ENCODE results near the gene RUNX1.
A peak's percentile ranks its signal among the peaks of the same experiment; 100 is the strongest.
"Not testable (repeated sequence)": the region's sequence is repeated elsewhere in the genome, so short reads cannot be mapped to it uniquely, and the experiment has no call there.

Gene RUNX1

DNA sequence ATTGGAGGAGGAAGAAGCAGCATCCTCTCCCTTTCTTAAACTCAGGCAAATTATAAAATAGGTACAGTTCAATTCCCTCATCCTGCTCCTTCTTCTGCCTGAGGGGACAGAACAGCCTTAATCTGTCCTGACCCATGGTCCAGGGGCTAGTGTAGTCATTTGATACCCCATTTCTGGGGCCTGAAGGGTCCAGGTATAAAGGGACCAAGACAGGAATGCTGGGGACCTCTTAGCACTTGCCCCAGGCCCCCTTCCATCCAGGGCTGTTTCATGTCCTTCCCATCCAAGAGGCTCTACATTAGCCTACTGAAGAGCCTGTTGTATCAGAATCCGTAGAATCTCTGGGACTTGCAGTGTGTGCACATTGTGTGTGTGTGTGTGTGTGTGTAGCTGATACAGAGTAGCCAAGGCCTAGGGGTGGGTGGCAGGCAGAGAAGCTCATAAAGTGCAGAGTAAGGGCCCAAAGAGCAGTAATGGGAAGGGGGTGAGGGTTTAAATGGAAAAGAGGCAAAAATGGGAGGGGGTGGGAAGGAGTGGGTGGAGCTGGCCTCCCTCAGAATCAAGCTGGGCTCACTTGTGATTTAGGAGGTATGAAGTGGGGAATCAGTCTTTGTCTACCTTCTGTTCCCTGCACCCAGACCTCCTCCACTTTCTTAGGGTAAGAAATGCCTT lies 32.4 kb downstream of the RUNX1 start:
- DNase-seq (ENCODE audit: low read depth, low spot score) = no peak

DNA sequence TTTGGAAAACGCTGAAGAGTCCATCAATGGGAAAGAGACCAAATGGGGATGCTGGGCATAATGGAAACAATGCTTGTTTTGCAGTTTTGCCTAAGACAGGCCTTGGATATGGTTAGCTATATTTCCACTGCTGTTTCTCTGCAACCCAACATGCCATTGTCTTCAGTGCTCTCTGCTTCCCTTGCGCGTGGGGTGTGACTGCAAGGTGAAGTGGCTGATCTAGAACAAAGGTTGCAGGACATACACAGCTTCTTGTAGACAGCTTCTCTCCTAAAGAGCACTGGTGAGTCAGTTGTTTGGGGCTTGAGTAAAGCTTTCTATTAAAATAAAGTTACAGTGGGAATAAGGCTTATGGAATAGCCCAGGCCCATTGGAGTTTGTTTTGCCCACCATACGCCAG lies 33.0 kb downstream of the RUNX1 start:
- DNase-seq (ENCODE audit: low read depth, low spot score) = no peak

DNA sequence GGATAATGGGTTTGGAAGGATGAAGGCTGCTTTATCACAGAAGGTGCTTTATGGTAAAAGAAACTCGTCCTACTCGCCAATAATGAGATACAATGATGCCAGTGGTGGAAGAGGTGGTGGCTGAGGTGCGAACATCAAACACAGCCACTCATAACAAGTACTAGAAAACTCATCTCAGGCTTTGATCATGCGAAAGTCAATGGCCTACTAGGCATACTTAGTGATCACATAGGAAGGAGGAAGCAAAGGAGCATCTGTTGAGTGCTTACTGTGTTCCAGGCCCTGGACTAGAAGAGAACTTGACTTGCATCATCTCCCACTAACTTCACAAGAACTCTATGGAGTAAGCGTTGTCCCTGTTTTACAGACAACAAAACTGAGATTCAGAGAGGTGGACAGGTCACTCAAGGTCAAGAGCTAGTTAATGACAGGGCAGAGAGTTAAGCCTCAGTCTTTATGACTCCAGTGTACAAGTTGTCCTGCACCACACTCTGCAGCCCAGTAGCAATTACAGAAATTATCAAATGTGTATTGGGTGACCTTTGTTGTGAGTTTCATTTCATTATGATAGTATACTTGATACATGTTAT lies 33.6 kb downstream of the RUNX1 start:
- no peak for DNase-seq (ENCODE audit: low read depth, low spot score)

DNA sequence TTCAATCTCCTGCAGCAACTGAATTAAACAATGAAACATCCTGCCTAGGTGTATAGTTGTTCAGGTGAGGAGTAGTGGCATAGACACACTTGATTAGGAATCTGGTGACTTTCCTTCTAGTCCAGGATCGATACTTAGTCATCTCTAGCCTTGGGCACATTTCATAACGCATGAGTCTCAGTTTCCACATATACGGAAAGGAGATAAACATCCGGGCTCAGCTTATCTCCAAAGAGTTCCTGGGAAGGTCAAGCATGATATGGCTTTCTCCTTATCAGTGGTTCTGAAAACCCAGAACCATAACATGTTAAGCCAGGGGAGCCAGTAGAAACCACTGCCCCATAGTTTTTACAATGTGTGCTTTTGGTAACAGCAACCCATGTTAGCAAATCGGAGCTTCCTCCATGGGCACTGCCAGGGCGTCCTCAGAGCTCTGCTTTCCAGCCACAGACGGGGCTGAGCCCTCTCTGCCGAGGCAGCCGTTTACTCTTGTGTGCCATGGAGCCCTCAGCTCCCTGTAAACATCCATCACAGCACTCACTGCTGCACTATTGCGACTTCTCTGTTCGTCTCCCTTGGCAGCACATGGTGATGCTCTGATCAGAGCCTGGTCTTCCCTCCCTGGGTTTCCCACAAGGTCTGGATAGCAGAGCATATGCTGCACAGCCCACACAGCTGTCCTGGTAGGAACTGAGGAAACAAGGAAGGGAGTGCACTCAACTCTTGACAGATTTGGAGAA lies 34.6 kb downstream of the RUNX1 start:
- DNase-seq (ENCODE audit: low read depth, low spot score) = no peak

DNA sequence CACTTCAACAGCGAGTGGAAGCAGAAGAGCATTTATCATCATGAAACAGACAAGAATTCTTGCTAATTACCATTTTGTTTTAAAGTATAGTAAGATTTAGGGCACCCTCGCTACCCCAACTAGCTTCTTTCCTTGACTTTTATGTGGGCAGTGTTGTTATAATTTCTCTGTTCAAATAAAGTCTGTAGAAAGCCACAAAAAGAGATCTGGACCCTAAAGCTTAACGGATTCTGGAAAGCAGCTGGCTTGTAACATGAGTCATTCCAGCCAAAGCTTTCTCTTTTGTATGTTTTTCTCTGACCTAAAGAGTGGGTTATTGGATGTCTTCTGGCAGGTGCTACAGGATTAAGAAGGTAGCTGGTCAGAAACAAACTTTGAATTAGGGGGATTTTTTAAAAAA lies 37.4 kb downstream of the RUNX1 start:
- DNase-seq (ENCODE audit: low read depth, low spot score) = no peak

DNA sequence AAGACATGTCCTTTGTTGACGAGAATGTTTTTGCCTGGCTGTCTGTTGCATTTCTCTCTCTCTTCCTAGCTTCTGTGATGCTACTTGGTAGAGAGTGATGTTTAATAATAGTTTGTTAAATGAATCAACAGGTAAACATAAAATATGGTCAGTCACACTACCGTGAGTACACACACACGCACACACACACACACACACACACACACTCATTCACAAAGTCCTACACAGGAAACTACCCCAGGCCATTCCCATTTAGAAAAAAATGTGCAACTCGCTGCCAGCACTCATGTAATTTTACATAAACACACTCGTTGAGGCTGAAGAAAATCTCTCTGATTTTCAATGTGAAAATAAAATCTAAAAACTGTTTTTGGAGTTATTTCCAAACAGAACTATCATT lies 38.7 kb downstream of the RUNX1 start:
- no peak for DNase-seq (ENCODE audit: low read depth, low spot score)

DNA sequence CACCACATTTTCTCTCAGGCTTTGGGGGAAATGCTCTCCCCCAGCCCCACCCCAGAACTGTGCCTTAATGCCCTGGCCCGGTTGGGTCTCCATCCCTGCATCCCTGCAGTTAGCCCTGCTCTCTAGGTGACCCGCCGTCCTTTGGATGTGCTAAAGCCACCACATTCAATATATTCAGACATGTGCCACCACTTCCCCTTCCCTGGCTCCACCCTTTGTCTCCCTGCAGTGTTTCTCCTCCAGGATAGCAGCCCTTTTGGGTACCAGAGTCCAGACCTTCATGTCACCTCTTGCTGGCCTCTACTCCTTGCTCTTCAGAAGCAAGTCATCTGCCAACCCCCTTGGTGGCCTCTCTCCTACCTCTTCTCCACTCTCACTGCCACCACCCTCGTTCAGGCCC lies 41.8 kb downstream of the RUNX1 start:
- no peak for DNase-seq (ENCODE audit: low read depth, low spot score)

DNA sequence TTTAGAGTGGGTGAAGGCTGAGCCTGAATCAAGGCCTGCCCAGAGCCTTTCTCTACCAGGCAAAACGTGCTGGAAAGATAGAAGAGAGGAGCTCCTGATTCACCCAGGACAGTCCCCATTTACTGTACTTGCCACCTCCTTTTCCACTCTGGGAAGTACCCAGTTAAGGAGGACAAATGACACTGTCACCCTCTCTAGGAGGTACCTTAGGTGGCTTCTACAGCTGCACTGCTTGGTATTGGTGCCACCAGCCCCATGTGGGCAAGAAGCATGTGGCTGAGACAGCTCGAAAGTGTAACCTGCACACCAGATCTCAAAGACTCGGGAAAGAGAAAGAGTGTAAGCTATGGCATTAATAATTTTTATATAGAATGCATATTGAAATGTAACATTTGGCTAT lies 42.3 kb downstream of the RUNX1 start:
- no peak for DNase-seq (ENCODE audit: low read depth, low spot score)

DNA sequence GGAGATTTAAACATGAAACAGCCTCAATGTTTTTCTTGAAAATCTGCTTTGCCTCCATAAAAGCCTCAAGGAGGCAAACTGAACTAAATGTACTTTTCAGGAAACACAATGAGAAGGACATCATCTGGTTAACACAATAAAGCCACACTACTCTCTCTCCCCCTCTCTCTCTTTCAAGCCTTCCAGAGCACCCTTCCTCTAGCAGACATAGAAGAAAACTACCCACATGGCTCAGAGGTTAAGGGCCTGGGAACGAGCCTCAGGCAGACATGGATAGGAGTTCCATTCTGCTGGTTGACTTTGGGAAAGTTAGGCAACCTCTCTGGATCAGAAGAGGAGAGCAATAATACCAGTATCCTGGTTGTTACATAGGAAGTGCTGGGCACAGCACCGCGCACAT lies 42.9 kb downstream of the RUNX1 start:
- DNase-seq (ENCODE audit: low read depth, low spot score) = no peak

DNA sequence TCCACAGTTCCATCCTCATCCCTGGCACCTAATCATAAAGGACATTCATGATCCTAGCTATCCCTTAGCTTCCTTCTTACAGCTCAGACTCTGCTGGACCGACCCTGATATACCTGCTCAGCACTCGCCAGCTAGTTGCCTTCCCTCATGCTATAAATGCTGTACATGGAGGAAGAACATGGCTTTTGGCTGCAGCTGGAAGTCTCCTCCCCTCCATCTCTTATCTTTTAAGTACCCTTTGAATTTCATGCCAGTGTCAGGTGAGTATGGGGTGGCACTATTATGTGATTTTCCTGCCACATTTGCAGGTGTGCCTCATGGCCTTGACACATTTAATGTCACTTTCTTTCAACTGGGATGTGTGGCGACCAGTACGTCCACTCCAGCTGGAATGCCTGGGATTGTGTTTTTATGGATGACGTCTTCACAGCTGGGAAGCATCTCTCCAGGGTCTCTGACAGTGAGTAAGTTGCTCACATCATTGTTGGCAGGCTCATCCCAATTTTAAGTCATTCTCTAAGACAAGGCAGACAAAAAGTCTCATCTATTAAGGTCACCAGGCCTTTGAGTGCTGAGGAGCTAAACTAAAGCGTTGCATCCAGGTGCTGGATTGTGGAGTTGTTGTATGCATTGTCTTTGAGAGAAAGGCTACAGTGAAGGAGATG lies 43.4 kb downstream of the RUNX1 start:
- DNase-seq (ENCODE audit: low read depth, low spot score) = no peak

DNA sequence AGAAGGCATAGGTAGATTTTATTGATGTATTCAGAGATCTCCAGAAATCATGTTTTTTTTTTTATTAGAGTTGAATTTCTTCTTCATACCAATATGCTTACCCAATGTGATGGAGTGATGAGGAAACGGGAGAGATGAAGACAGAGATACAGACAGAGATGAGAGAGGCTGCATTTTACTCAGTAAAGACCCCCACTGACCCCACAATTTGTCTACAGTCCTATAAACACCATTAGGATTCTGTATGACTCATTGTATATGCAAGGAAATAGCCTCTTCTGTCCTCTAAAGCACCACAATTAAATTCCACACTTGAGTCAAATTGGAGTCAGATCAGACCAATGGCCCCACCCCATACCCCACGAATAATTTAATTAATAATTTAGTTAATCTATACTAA lies 44.0 kb downstream of the RUNX1 start:
- DNase-seq (ENCODE audit: low read depth, low spot score) = no peak

DNA sequence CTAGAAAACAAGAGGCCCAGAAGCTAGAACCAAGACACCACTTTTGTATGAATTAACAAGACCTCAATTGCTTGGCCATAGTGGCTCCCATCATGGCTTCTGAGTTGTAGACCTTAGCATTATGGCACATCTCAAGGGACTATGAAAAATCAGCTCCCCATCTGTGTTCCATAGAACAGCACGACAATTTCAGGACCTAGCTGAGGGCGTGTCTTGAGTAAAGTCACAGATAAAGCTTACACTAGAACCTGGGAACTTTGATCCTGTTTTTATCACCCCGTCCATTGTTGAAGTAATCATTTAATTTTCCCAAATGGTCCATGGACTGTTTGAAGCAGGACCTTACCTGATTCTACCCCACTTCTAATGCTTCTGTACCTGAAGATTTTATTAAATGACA lies 44.8 kb downstream of the RUNX1 start:
- DNase-seq (ENCODE audit: low read depth, low spot score) = no peak

DNA sequence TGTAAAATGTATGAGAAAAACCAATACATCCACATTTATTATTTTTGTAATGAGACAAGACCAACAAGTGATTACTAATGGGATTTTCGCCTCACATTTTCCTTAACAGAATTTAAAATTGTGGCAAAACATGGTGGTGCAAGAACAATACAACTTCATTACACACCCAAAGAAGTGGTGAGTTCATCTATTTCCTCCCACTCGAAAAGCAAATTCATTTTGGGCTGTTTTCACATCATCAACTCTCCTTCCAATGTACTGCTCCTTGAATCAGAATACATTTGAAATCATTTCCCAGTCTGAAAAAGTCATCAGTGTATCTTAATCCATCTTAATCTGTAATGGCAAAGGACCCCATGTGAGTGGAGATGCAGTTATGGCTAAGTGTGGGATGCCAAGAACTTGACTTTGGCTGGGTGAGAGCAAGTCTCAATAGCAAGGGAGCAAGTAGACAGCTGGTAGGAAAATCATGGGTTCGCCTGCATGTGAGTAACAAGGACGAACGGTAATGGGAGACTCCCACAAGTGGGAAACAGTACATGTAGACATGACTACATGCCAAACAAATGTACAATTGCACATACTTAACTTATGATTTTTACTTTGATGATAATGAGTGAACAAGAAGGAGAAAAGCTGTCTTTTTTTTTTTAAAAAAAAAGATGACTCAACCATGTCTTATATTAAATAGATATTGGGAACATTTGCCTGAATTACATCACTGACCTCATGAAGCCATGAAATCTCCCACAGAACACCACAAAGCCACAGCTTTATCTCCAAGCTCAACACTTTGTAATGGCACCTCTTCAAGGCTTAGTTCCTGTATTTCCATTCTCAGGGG lies 46.0 kb downstream of the RUNX1 start:
- no peak for DNase-seq (ENCODE audit: low read depth, low spot score)

DNA sequence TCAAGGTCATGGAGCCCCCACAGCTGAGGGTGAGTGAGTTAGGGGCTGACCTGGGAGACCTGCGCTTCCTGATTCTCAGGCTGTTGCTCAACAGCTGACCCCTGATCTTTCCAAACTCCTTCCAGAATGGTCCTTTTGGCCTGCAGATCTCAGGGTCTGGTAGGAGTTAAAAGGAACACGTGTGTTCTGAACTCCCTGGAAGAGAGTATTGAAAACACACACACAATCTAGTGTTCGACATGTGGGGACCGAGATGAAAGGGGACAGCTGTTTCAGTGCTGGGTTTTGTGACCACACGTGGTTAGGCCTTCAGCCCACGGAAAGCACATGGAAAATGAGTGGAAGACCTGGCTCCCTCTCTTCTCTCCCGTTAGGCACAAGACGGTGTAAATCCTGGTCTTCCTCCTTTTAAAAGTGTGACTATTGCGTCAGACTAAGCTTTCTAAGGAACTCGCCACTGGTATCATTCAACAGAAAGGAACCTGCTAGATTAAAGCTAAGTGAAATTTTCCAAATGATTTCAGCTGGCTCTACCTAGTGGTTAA lies 49.6 kb downstream of the RUNX1 start:
- DNase-seq (ENCODE audit: low read depth, low spot score) = no peak

DNA sequence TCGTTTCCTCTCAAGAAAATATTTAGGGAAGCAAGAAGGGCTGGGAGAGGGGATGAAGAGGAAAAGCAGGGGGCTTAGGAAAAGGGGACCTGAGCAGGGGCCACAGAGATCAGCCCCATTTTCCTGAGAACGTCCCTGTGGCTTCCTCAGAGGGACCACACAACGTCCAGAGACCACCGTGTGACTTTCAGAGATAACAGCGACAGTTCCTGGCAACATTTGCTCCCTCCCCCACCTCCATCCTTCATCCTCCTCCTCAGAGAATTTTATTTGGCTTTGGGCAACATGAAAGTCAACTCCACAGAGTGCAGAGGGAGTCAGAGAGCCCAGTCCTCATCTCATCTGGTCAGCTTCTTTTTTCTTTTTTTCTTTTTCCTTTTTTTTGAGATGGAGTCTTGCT lies 50.9 kb downstream of the RUNX1 start:
- no peak for DNase-seq (ENCODE audit: low read depth, low spot score)

DNA sequence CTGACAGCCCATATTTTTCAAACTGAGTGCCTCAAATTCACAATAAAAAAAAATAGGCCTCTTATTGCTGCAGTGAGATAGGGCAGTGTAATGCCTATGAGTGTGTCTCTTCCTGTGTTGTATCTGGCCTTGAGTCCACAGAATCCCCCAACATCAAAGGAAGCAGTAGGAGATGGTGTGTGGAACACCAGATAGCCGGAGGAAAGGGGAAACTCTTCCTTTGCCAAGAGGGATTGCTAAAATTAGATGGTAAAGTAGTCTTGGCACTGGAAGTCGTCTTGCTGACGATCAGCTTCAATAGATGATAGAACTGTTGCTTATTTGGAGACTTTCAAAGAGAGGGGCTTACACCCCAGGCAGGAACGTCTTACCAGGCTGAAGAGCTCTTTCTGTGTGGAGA lies 51.8 kb downstream of the RUNX1 start:
- DNase-seq (ENCODE audit: low read depth, low spot score) = no peak

DNA sequence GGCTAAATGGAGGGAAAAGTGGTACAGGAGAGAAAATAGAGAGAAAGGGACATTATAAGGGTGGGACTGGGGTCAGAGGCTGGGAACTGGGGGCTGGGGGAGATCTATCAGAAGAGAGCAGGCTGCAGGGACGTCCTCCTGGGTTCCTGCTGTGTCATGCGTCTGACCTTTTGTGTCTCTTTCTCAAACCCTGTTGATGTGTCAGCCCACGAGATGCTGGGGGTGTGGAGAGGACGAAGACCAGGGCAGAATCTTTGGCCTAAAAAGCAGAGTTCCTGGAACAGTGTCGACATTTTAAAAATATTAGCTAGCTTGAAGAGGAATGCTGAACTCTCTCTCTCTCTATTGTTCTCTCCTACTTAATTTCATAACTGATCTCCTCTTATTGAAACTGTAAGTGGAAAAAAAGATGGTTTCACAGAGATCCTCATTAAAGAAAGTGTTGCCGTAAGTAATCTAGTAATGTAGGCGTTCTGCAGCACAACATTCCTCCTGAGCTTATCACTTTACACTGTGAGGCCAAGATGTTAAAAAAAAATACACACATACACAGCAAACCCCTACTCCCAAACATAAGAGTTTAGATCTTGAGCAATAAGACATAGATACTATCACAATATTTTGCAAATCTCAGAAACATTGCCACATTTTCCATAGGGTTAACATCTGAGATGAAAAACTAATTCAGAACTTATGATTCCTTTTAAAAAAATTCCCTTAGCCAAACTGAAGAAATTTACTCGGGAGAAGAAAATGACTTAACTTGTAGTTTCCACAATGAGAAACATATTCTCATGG lies 52.6 kb downstream of the RUNX1 start:
- peak; percentile 15 for DNase-seq (ENCODE audit: low read depth, low spot score)

DNA sequence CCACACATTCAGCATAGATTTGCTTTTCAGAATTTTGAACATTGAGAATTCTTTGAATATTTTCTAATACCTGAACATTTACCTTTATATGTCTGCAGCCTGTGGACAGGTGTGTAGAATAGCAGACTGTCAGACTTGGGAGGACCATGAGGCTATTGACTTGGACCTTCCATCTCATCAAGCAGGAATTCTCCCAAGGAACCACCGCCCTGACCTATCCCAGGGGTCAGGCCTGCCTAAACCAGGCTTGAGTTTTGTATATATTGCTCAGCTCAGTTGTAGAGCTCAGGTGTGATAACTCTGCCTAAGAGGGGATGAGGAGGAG lies 53.2 kb downstream of the RUNX1 start:
- DNase-seq (ENCODE audit: low read depth, low spot score) = no peak

DNA sequence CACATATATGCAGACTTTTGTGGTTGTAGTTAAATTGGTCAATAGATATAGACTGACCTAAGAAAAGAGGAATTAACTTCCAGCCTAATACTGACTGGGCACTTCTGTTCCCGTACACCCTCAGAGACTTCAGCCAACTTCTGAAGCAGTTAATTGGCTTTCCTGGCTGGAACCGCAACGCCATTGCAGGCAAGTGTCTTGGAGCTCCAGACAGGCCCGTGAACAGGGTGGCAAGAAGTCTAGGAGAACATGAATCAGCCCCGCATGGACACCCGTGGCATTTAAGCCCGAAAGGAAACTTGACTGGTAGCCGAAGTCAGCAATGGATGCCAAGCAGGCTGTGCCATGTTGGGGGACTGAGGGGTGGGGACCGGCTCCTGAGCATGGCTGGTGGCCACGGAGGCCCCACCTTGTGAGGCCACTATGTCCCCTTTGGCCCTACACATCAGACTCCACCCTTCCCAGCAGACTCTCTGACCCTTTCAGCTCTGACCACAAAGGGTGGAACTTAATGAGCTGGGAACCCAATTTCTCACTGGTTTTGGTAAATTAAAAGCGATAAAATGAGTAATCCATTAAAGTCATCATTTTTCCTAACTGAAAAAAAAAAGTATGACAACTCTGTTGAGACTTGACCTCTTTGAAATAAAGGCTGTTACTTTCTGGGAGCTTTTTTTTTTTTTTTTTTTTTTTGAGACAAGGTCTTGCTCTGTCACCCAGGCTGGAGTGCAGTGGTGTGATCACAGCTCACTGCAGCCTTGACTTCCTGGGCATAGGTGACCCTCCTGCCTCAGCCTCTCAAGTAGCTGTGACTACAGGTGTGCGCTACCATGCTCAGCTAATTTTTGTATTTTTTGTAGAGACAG lies 54.1 kb downstream of the RUNX1 start:
- no peak for DNase-seq (ENCODE audit: low read depth, low spot score)

DNA sequence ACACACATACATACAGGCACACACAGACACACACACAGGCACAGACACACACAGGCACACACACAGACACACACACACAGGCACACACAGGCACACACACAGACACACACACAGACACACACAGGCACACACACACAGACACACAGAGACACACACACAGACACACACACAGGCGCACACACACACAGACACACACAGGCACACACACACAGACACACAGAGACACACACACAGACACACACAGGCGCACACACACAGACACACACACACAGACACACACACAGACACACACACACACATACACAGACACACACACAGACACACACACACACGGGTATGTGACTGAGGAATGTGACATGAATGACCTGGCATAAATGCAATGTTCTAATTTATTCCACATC lies 55.6 kb downstream of the RUNX1 start:
- not testable (repeated sequence) for DNase-seq (ENCODE audit: low read depth, low spot score)
